GM21786 (cell line): ENCODE measurements around the gene SPATA46.
"Not testable (repeated sequence)": the region's sequence is repeated elsewhere in the genome, so short reads cannot be mapped to it uniquely, and the experiment has no call there.

Experiments used
- ATAC-seq: cut with Tn5 transposase; IDR thresholded peaks from one replicate; pipeline ENCODE4 v1.9.1; 2021; ENCODE audit not compliant: unreplicated experiment

The SPATA46 gene, protein sequence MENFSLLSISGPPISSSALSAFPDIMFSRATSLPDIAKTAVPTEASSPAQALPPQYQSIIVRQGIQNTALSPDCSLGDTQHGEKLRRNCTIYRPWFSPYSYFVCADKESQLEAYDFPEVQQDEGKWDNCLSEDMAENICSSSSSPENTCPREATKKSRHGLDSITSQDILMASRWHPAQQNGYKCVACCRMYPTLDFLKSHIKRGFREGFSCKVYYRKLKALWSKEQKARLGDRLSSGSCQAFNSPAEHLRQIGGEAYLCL

DNA sequence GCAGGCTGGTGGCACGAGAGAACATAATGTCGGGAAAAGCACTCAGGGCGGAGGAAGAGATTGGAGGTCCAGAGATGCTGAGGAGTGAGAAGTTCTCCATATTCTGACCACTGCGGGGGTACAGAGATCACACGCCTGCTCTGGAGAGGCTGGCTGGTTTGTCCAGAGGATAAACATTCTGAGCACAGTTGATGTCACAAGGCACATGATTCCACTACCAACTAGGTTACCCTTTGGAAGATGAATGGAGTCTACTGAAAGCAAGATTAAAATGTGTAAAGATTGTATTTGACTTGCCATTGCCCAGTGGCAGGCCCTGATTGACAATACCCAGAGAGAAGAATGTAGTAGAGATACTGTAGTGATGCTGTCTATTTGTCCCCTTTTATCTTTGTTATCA lies at the start of gene SPATA46:
SPATA46 (minus strand) TSS at position 164 of the 400 bp plus-strand sequence; CDS start at position 100, 64 bp downstream.
- ATAC-seq, result no peak

DNA sequence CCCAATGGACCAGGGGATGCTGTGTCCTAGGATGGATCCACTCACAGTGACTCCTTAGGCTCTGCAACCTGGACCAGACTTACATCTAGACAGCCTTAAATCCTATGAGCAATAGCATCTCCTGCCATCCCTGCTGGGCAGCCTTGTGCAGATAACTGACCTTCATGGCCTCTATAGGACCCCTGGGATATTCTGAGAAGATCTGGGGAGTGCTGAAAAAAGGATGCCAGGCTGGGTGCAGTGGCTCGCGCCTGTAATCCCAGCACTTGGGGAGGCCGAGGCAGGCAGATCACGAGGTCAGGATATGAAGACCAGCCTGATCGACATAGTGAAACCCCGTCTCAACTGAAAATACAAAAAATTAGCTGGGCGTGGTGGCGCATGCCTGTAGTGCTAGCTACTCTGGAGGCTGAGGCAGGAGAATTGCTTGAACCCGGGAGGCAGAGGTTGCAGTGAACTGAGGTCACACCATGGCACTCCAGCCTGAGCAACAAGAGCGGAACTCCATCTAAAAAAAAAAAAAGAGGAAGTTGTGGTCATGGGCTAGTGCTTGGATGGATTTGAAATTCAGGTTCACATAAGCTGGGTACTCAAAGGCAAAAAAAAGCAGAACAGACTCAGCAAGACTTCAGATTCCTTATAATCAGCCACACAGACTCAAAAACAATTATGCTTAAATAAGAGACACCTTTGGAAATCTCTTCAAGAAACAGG lies 46.2 kb upstream of the SPATA46 start:
- ATAC-seq, result no peak

DNA sequence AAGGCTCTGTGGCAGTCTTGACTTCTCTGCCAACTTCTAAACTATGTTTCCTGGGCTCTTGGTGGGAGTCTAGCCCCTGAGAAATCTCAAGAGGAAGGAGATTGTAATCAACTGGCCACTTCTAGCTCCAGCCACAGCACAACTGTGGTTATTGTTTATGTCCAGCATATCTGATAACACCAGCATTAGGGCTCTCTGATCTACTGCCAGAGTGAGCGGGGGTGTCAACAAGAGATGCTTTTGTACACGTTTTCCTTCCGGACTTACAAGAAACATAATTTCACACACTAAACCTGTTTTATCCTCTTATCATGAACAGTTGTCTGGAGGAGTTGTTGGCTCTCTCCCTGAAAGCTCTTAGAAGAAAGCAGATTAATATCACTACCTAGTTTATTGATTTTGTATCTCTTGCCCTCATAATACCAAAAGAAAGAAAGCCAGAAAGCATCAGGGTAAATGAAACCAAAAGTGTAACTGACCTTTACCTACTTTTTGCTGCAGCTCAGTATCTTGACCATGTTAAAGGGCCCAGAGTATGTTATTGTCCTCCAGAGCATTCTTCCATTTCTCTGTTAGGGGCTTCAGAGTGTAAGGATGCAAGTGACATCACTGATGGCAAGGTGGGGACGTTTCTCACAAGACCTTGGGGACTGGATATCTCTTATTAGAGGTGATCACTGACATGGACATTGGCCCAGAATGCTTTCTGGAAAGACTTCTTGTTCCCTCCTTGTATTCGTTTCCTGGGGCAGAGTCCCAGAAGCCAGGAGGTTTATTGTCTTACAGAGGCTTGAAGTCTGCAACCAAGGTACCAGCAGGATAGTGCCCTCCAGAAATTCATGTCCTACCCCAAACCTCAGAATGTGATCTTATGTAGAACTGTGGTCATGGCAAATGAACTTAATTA lies 44.9 kb upstream of the SPATA46 start:
- no peak for ATAC-seq

DNA sequence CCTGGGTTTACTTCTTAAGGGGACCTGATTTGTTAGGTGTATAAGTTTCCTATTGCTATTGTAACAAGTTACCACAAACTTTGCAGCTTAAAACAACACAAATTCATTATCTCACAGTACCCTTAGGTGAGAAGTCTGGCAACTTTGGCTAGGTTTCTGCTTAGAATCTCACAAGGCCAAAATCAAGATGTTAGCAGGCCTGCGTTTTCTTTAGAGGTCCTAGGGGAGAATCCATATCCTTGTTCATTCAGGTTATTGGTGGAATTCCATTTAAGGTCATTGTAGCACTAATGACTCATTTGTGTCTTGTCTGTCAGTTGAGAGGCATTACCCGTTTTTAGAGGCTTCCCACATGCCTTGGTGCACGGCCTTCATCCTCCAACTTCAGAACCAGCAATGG lies 43.5 kb upstream of the SPATA46 start:
- ATAC-seq, result no peak

DNA sequence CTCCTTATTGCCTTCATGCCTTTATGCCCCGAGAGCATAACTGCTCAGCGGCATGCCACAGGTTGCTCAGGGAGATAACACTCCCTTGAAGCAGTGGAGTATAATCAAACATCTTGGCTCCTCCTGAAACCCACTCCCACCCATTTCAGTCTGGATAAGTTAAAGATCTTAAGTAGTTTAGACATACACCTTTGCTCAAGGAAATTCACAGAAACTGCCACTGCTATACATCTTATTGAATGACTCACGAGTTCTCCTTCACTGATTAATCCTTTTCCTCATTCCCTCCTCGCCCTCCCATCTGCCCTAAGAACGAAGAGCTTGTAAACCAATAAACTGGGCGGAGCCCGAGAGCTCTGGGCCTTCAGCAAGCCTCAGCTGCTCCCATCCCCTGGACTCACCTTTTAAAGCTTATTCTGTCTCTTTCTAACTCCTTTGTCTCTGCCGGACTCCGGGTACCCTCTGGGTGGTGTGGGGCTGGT lies 42.8 kb upstream of the SPATA46 start:
- ATAC-seq, result not testable (repeated sequence)

DNA sequence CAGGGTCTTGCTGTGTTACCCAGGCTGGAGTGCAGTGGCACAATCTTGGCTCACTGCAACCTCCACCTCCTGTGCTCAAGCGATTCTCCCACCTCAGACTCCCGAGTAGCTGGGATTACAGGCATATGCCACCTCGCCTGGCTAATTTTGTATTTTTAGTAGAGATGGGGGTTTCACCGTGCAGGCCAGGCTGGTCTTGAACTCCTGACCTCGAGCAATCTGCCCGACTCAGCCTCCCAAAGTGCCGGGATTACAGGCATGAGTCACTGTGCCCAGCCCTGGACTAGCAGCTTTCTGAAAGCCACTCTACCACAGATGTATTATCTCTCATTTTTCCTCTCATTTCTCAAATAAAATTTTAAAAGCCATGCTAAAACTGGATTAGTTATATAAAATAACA lies 41.9 kb upstream of the SPATA46 start:
- ATAC-seq, result not testable (repeated sequence)

DNA sequence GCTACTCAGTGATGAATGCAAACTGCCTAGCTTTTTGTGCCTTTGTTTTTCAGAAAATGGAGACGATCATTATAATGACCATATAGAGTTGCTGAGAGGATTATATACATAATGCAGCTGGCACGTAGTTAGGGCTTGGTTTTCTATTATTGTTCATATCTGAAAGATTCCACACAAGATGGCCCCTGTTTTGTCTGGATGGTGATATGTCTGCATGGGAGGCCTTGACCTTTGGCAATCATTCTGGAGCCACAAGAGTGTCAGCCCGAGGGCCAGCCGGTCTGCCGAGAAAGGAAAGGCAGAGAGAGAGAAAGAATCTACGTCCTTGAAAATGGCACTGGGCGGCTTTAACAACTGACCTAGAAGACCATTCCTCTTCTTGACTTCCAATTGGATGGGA lies 41.0 kb upstream of the SPATA46 start:
- ATAC-seq, result no peak

DNA sequence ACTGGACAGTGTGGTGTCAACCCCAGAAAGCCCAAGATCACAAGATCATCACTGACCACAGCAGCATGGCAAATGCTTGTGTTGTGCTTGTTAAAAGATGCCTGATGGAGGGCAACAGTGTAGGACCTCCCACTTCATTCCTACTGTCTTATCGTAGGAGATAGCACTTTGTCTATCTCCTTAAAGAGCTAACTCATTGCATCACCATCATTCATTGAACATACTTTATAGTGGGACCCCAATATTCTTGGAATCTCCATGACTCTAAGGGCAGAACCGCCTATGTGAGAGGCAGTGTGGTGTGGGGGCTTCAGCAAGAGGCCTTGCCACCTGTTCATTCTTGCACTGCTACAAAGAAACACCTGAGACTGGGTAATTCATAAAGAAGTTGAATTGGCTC lies 40.3 kb upstream of the SPATA46 start:
- no peak for ATAC-seq

DNA sequence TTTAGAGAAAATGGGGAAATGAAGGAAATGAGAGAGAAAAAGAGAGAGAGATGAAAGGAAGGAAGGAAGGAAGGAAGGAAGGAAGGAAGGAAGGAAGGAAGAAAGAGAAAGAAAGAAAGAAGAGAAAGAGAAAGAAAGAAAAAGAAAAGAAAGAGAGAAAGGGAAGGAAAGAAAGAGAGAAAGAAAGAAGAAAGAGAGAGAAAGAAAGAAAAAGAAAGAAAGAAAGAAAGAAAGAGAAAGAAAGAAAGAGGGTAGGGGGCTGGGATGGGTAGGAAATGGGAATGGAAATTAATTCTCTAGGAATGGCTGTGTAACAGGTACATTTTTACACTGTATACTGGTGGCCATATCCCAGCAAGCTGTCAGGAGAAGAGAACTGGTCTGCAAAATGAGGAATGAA lies 39.6 kb upstream of the SPATA46 start:
- no peak for ATAC-seq

DNA sequence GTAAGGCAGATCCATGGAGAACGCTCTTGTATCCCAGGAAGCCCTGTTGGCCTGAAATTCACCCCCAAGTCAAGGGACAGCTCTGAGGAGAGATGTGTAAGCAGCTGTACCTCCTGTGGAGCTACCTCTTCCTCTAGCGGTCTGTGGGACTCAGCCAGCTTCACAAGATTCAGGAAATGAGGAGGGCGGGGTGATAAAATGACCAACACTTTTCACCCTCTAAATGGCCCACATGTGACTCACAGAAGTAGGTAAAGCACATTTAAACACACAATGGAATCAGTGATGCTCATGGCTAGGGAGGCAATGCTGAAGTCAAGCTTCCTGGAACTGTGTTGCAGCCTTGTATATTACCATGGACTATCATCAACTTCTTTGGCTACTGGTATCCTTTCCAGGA lies 35.3 kb upstream of the SPATA46 start, which contains the start of gene SH2D1B:
SH2D1B (minus strand) TSS at position 135 of the 400 bp plus-strand sequence; CDS start at position 15, 120 bp downstream.
- no peak for ATAC-seq

DNA sequence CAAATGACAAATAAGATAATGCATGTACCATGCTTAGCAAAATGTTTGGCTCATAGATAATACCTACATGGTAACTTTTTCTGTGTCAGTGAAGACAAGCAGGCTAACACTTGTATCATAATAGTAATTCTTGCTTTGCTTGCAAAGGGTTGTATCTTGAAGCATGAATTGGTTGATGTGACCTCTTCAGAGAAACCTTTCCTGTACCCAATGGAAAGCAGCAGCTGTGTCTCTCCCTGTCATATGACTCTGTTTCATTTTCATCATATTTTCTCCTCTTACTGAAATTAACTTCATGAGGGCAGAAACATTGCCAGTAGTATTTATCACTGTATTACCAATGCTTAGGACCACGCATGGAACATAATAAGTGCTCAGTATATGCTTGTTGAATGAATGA lies 30.9 kb upstream of the SPATA46 start:
- ATAC-seq, result no peak

DNA sequence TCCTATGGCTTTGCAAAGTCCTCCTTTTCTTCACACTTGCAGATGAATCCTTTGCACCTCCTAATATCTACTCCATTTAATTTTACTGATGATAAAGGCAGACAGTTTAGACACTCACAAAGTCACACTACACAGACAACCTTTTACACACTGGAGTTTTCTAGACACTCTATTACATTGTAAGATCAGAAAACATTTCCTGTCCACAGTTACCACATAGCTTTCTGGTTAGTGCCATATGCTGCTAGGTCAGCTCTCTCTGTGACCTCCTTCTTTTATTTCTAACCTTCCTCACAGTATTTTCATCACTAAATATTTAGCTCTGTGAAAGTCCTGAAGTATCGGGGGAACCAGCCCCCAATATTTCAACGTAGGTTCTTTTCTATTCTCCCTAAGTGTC lies 30.2 kb upstream of the SPATA46 start:
- ATAC-seq, result no peak

DNA sequence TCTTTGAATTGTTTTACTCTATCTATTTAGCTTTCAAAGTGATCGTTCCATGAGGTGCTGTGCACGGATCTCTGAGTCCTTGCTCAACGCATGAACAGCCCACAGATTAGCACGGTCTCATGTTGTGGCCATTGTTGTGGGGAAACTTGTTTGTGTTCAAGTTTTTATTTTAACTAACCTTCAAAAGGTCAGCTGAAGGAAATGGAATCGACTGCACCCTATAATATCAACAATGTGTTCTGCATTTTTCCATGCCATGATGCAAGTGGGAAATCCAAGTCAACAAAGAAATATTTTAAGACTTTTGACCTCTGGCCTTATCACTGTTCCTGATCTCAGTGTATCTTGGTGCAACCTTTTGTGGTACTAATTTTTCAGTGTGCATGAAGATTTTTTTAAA lies 29.1 kb upstream of the SPATA46 start:
- ATAC-seq, result no peak

DNA sequence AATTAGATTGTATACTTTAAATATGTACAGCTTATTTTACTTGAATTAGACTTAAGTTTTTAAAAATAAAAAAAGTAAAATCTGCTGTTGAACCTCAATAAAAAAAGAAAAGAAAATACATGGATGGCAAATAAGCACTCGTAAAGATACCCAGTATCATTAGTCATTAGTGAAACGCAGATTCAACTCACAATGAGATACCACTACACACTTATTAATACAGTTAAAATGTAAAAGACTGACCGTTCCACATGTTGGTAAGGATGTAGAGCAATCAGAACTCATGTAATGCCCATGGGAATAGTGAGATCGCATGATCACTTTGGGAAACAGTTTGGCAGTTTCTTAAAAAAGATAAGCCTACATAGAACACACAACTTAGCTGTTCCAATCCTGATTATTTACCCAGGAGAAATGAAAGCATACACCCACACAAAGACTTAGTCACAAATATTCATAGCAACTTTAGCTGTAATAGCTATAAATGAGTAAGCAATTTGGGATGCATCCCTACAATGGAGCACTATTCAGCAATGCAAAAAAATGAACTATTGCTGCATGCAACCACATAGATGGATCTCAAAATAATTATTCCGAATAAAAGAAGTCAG lies 28.0 kb upstream of the SPATA46 start:
- no peak for ATAC-seq

DNA sequence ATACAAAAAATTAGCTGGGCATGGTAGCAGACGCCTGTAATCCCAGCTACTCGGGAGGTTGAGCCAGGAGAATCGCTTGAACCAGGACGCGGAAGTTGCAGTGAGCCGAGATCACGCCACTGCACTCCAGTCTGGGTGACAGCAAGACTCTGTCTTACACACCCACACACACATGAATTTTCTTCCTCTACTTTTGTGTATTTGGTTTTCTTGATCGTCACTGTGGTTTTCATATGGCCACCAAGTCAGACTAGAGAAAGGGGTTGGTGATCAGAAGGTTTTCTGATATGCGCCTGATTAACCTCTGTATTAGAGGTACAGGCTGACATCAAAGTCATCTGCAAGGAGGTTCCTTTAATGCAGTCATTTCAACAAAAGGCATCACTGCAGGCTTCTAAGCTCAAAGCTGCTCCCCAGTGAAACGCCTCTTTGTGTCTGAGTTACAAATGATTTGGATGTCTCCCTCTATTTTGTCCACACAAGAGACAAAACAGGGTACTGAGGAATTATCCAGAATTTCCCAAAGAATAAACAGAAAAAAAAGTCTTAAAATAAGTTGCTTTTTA lies 24.2 kb upstream of the SPATA46 start:
- ATAC-seq, result no peak

DNA sequence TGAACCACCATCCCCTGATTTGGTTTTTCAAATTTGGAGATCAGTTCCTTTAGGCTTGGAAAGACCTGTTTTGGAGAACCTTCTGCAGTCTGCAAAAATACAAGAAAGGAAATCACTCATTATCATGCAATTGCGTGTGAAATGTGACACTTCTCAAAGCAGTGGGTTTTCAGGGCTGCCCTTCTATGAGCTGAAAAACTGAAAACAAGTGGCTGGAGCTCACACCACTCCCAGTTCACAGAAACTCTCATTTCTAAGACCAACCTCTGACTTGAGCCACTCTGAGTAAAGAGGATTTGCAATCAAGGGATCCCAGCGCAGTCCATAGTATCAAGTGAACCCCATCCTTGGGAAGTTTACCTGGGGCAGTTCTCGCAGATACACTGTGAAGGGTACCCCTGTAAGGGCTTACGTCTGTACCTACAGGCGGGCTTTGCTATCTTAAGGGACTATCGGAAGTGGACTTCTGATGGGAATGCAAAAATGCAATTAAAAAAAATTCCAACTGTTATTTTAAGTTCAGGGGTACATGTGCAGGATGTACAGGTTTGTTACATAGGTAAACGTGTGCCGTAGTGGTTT lies 22.4 kb upstream of the SPATA46 start:
- no peak for ATAC-seq

DNA sequence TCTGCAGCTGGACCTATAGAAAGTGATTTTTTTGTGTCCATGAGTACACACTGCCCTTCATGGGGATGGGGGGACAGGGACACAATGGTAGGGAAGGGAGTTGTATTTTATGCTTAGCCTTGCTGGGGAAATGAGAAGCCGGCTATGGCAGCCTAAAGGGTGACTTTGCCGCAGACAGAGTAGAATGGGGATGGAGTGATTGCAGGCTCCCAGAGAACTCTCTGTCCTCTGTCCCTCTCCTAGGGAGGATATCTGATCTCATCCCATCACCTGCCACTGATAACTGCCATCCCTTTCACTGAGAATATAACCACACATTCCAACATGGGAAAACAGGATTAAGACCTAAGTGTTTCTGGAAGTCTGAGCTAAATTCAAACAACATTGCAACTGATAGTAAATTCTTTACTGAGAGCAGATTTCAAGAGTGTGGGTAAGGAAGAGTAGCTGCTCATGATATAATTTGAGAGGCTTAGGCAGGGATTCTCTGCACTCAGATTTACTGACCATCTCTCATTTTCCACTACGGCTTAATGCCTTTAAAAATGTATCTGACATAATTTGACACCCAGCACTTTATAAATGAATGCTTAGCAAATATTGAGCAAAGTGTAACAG lies 21.4 kb upstream of the SPATA46 start:
- ATAC-seq, result no peak

DNA sequence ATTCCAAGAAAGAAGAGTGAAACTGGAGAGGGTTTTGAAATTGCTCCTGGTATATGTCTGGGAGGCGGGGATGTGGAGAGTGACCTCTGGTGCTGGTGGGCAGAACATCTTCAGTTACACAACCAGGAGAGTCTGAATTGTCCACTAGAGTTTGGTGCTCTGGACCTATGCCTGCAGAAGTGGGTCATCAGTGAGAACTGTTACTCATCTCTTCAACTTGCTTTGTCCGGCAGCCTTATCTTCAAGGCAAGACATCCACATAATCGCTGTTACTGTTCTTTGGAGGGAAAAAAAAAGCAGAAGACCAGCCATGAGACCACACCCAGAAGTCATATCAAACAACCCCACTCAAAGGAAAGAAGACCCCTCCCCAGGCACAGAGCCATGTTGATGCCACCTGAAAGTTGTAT lies 20.4 kb upstream of the SPATA46 start:
- ATAC-seq, result no peak

DNA sequence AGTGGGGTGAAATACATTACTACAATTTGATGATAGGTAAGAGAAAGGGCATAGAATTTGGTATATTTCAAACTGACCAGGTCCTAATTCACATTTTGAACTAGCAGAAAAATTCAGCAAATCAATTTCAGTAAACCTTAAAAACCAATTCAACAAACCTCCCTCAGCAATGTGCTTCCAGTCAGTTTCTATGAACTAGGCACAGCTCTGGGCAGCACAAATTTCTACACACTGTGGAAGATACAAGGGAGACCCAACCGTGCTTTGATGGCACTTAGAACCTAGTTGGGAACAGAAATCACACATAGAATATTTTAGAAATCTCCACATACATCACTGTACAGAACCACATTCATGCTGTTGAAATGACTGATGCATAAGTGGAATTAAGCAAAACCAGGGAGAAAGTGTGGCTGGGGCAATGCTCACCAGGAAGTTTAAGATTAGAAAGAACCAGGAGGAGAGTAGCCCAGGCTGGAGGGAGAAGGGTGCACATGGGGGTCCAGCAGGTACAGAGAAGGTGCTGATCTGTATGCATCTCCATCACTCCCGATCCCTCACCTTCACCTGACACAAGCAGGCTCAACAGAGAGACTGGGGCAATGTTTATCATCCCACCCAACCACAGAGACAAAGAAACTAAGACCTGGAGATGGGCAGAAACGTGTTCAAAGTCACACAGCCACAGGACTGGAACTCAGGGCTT lies 19.7 kb upstream of the SPATA46 start:
- no peak for ATAC-seq
